SK-MEL-5 (cell line): ENCODE measurements around the gene UBE2J2. TPM values are rescaled to one million over a fixed set of nuclear protein-coding genes. Genes with fewer than 3 reads are reported as not detected.
"Not testable (repeated sequence)": the region's sequence is repeated elsewhere in the genome, so short reads cannot be mapped to it uniquely, and the experiment has no call there.

Source experiments
- DNase-seq: peaks from one replicate; pipeline ENCODE4 v3.0.0-alpha.2; 2016; ENCODE audit warnings: low read depth, low spot score
- in situ Hi-C: cut with HindIII; loops from 2 replicates; pipeline ENCODE4 v1.10.0; 2016; ENCODE audit warnings: low sequenced_read_pairs, high pct_unique_total_duplicates, low pct_unique_long_range_greater_than_20kb
- polyA plus RNA-seq, 2 experiments: library from polyadenylated mRNA; depleted of rRNA; stranded (reverse); fragments of >200 nt; gene quantifications; 2 replicates each; pipeline ENCODE4 v1.2.3, GENCODE V29; 2015
- total RNA-seq: library from RNA; depleted of rRNA; stranded (reverse); fragments of >200 nt; shearing (Covaris generic); gene quantifications from 2 replicates; pipeline ENCODE4 v1.2.3, GENCODE V29; 2014; rRNA removed

Gene UBE2J2
- 37.8 and 41.9 TPM in 2 replicates for total RNA-seq
- polyA plus RNA-seq (2015; cell fraction: cytosol; rRNA removed), result 46.7 and 50.9 TPM in 2 replicates
- 29.1 and 39.5 TPM in 2 replicates for polyA plus RNA-seq (2015; cell fraction: nucleus; rRNA removed)

DNA sequence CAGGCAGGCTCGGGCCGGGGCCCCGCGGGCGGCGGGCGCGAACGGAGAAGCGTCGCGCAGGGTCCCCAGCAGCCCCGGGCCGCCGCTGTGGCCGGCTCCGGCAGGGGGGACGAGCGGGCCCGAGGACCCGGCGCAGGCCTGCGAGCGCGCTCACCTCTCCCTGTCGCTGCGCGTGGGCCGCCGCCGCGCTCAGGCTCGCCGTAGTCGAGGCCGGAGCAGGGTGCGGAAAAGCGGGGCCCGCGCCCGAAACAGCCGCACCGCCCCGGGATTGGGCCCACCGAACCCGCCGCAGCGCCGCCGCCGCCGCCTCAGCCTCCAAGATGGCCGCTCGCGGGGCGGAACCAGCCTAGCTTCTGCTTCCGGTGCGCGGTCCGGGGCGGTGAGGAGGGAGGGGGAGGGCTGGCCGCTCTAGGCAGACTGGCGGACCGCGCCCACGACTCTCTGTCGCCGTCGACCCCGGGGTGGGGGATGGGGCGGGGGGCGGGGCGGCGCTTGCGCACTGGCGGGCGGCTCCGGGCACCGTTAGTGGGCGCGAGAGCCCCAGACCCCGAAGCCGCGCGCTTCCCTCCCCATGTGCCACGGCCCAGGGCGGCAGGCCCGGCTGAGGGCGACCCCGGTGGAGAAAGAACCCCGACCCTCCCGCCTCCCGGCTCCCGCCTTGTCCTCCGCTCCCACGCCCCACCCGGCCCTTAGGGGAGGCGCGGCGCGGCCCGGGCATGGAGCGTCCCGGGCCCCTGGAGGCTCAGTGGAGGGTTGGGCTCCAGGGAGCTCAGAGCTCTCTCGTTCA lies at the start of gene UBE2J2:
UBE2J2 (minus strand) TSS at position 343 of the 787 bp plus-strand sequence. CDS start 5,862 bp downstream, outside the sequence.
- DNase-seq, result peak; percentile 79
- in situ Hi-C loops, result no loop called here

GRCh38 chr1:1322952-1323351 lies 49.3 kb upstream of the UBE2J2 start:
- in situ Hi-C loops, result no loop called here
- no peak for DNase-seq

DNA sequence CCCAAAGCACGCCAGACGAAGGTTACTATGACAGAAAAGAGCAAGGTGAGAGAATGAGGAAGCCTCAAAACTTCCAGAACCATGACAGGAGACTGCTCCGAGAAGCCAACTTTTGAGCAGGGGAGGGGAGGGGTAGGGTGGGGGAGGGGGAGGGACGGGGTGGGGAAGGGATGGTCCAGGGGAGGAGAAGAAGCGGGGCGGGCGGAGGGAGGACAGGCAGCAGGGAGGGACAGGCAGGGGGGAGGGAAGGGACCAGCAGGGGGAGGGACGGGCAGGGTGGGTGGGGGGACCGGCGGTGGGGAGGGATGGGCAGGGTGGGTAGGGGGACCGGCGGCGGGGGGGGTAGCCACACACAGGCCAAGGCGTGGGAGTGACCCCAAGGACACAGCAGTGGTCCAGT lies 48.8 kb upstream of the UBE2J2 start:
- in situ Hi-C loops, result no loop called here
- DNase-seq, result no peak

GRCh38 chr1:1321477-1321876 lies 47.8 kb upstream of the UBE2J2 start:
- no peak for DNase-seq
- in situ Hi-C loops, result no loop called here

DNA sequence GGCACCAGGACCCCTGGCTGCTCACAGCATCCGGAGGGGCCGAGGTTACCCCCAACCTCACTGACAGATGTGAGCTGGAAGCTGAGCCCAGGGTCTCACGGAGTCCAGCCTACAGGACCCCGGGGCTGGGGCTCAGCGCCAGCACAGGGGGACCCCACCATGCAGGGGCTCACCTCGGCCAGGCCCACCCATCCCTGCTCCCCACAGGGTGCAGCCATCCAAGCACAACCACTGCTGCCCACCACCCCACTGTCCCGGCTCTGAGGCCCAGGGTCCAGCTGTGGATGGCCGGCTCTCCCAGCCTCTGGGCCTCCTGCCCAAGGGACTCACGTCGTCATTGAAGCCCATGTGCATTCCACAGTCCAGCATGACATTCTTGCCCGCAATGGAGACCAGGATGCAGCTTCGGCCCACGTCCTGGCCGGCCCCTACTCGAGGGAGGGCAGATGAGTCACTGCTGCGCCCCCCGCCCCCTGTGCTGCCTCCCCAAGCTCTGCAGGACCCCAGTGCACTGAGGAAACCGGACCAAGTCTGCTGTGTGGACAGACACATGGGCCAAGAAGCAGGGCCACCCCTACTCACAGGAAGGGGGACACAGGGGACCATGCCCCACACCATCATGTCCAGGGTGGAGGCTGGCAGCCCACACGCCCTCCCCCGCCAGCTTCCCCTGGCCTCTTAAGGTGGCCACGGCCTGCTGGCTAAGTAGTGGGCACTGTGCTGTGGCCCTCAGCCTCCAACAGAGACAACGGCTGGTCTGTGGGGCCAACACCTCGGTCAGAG lies 47.2 kb upstream of the UBE2J2 start:
- in situ Hi-C loops, result no loop called here
- DNase-seq, result no peak

DNA sequence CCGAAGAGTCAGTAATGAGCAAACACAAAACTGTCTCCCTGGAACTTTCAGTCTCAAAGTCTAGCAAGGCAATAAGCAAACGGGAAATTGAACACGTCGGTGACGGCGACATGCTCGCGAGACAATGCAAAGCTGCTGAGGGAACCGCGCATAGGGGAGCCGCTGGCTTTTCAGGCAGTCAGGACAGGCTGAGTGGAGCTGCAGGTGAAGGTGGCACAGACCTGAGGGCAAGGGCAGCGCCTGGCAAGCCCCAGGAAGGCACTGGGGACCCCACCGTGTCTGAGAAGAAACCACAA lies 45.9 kb upstream of the UBE2J2 start:
- in situ Hi-C loops, result no loop called here
- DNase-seq, result no peak

- in situ Hi-C loops, result no loop called here
- no peak for DNase-seq
Observed at GRCh38 chr1:1318777-1319645, 45.4 kb upstream of the UBE2J2 start.

GRCh38 chr1:1318131-1318652 lies 44.5 kb upstream of the UBE2J2 start:
- in situ Hi-C loops, result no loop called here
- no peak for DNase-seq

DNA sequence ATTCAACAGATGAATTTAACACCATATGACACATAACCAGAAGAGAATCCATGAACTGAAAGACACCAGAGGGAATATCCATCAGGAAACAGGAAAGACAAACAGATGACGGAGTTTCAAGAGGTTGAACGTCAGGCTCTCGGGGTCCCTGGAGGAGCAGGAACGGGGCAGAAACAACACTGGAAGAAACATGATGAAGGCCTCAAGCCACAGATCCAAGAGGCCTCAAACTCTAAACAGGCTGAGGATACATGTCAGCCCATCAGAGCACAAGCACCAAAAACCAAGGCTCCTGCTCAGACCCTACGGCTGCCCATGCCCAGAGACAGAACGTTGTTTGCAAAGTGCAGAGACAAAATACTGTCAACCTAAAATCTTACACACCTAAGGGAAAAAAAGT lies 43.8 kb upstream of the UBE2J2 start:
- in situ Hi-C loops, result no loop called here
- DNase-seq, result no peak

DNA sequence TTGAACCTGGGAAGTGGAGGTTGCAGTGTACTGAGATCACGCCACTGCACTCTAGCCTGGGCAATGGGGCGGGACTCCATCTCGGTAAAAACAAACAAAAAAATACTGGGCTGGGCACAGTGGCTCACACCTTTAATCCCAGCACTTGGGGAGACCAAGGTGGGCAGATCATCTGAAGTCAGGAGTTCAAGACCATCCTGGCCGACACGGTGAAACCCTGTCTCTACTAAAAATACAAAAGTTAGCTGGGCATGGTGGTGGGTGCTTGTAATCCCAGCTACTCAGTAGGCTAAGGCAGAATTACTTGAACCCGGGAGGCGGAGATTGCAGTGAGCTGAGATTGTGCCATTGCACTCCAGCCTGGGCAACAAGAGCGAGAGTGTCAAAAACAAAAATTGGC lies 42.5 kb upstream of the UBE2J2 start:
- DNase-seq, in situ Hi-C loops: not testable (repeated sequence)

GRCh38 chr1:1315435-1315954 lies 41.8 kb upstream of the UBE2J2 start:
- no peak for DNase-seq
- in situ Hi-C loops, result no loop called here

DNA sequence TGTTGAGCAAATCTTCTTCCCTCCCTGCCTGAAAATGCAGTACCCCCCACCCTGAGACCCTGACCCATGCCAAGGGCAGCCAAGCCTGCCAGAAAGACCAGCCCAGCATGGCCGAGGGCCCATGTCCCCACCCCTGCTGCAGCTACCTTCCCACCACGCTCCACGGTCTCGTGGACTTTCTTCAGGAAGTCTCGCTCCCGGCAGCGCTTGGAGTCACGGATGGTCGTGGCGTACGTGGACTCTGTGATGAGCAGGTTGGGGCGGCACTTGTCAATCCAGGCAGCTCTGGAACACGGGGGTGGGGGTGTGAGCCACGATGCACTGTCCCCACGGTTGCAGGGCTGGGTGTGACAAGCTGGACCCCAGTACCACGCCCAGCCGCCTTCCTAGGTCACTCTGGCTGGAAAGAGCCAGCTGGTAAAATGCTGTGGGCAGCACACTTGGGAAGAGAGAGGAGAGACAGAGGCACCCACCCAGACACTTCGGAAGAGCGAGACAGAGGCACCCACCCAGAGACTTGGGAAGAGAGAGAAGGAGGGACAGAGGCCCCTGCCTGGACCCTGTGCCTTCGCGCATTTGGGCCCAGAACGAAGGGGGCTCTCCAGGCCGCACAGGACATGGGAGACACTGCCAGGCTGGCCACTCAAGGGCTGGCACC lies 41.2 kb upstream of the UBE2J2 start:
- in situ Hi-C loops, result no loop called here
- DNase-seq, result no peak

GRCh38 chr1:1314237-1314586 lies 40.6 kb upstream of the UBE2J2 start:
- in situ Hi-C loops, result no loop called here
- no peak for DNase-seq

- no peak for DNase-seq
- in situ Hi-C loops, result no loop called here
Observed at GRCh38 chr1:1313500-1314236, 40.0 kb upstream of the UBE2J2 start.

- in situ Hi-C loops, result no loop called here
- DNase-seq, result no peak
Observed at GRCh38 chr1:1312450-1313314, 39.0 kb upstream of the UBE2J2 start.
